GM21576 (cell line): ENCODE measurements around the gene C9orf72.

ENCODE experiments used
- ATAC-seq: cut with Tn5 transposase; IDR thresholded peaks from one replicate; pipeline ENCODE4 v1.9.1; 2021; ENCODE audit warnings: mild to moderate bottlenecking, moderate library complexity; ENCODE audit not compliant: unreplicated experiment

The C9orf72 gene

DNA sequence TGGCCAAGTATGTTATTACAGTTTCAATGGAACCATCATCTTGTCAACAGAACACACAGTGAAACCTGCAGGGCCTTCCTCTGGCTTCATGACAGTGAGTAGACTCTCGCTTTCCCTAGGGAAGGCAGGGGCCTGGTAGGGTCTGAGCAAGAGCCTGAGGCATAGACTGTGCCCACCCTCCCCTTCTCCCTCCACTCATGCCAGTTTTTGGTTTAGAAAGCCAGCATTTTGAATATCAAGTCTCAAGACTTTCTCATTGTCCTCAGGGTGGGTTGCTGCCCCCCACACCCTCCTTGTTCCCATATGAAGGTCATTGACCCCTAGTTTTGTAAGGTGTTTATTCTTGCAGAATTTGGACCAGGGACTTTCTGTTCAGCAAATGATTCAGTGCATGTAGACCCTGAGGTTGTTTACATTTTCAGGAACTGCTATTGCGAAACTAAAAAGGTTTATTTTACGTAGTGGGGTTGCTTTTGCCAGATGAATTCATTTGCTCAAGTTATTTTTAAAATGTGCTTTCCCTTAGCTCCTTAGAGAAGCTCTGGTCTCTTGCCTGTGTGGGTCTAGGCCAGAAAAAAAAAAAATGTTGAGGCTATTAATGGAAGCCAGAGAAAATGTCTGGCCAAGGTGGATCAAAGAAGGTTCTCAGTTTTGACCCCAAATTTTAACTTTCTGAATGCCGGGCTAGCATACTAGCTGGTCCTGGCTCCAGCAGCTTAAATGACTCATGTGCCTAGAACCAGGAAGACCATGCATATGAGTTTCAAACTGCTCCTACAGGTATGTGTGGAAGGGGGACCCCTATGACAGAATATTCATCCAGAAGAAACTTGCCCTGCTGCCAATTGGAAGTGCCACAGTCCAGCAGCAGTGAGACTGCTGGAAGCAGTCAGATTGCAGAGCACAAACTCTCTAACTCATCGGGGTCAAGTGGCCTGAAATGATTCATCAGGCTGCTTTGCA, 33.5 kb downstream of the C9orf72 start:
- no peak for ATAC-seq

DNA sequence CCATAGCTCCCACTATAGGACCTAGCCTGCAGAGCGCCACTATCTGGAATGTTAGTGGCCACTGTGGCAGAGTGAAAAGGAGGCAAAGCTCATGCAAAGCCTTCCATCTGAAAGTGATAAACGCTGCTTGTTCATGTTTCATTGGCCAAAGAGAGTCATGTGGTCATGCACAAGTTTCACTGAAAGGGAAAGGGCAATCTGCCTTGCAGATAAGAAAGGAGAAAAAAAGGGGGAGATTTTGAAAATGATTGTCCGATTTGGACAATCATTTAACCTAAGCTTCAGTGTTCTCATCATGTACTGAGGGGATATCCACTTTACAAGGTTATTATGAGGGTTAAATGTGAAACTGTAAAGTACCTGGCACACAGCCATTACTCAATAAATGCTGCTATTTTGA, 34.6 kb downstream of the C9orf72 start:
- no peak for ATAC-seq

DNA sequence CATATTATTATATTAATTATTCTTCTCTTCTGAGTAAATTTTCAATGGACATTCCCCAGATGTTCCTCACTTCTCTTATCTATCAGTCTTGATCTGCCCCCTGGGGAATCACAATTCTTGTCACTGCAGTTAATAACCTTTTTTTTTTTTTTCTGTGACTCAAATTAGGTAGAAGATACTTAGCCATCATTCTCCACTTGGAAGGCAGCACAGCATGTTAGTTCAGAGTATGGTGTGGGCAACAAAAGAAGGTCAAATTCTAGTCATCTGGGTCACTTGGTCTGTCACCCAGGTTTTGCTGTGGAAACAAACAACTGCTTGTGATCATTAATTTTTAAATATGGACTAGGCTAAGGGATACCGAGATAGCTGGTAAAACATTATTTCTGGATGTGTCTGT, 35.5 kb downstream of the C9orf72 start:
- ATAC-seq: no peak

DNA sequence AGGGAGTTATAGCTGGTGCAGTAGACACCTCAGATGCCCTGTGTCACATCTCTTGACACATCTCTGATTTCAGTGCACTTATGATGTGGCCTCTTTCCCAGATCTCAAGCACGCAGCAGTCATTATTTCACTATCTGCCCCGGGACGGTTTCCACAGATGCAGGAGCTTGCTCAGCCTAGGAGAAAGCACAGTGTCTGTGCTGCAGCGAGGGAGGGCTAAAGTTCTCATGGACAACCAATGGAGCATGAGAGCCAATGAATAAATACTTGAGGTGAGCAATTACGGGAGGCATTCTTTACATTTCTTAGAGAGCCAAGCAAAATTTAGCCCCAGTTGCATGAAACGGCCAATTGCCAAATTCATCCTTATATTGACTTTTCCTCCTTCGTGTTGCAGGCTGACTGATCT, 36.2 kb downstream of the C9orf72 start:
- ATAC-seq: no peak

DNA sequence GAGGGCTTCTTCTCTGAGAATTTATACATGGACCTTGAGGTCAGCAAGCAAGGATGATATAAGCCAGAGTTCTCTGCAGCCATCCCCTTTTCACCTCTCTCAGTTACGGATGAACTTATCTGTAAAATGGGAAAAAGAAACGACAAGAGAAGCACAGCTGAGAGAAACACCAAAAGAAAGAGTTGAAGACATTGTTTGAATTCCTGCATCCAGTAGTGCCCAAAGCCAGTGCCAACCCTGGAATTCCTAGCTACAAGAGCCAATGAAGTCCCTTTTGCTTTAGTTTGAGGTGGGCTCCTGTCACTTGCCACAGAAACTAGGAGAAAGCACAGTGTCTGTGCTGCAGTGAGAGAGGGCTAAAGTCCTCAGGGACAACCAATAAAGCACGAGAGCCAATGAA, 37.1 kb downstream of the C9orf72 start:
- no peak for ATAC-seq

DNA sequence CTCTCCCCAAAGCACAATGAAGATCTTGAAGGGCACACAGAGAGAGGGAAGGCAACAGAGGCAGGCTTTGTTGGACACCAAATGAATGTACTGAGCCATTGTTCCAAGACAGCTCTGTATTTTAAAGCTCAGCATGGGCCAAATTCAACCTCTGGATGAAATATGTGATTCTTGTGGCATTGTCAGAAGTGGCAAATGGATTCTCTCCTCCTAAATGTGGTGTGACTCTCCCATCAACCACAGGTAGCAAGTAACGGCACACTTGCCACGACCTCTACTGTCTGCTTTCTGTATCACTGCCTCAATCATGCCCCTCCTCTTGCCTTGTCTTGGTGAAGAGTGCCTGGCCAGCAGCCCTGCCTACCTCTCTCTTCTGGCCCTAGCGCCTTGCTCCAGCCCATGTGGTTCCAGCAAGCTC, 37.6 kb downstream of the C9orf72 start:
- no peak for ATAC-seq

DNA sequence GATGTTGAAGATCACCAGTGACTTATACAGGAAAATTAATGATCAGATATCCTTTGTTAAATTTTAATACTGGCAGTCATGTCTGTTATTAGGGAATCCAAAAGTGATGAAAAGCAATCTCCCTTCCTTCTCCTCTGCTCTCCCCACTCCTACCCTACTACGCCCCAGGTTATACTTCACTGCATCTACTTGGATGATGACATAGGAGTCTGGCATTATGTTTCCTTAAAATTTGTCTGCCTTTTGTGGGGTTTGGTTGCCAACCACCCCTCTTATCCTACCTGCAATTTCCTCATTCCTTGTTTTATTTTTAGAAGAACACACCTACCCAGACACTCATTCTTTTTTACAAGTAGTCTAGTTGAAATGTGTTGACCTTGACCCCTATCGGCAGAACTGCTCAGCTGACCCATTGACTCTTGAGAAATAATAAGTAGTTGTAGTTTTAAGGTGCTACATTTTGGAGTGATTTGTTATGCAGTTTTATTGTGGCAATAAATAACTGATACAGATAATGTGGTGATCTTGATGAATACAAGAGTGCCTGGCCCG, 38.5 kb downstream of the C9orf72 start:
- no peak for ATAC-seq

DNA sequence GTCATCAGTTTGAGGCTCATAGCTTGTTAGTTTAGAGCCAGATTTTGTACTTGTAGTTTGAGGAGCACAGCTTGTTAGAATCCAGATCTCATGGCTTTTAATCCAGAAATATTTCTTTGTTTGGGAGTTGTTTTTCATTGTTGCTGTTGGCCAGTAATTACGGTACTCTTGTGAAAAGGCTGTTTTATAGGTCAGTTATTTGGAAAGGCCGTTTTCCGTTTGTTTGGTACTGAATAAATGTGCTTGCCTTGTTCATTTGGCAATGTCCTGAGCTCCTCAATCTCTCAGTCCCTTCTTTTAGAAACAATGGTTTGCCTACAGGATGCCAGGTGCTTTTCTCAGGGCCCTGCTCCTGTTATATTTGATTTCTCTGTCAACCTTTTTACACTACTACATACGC, 39.1 kb downstream of the C9orf72 start:
- ATAC-seq: no peak

DNA sequence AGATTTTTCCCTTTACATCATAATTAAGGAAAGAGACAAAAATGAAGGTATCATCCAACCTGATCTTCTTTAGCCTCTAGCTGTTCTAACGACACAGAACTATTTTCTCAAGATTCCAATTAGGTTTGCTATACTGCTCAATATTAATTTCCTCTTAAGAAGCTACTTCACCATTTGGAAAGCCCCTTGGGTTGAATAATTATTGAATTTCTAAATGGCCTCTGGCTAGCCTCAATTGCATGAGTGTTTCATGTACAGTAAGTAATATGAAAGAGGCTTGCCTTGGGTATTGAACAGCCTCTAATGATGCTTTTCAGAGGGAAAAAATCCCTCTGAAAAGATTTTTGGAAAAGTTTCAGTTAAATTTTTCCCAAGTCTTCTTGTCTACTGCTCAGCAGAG, 40.0 kb downstream of the C9orf72 start:
- no peak for ATAC-seq

DNA sequence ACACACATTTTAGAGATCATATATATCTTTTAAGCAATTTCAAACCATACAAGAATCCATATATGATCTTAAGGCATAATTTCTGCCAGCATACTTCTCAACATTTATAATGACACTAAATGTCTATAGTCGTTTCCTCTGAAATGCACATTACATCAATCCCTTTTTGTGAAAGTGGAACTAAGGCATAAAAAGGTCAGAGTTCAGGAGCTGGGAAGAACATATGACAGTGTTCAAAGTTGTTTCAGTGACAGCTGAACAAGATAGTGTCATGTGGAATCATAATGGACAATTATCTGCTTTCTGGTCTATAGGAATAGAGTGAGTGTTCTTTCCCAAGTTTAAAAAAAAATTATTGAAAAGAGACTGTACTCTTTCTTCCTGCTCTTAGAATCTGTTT, 41.2 kb downstream of the C9orf72 start:
- no peak for ATAC-seq

DNA sequence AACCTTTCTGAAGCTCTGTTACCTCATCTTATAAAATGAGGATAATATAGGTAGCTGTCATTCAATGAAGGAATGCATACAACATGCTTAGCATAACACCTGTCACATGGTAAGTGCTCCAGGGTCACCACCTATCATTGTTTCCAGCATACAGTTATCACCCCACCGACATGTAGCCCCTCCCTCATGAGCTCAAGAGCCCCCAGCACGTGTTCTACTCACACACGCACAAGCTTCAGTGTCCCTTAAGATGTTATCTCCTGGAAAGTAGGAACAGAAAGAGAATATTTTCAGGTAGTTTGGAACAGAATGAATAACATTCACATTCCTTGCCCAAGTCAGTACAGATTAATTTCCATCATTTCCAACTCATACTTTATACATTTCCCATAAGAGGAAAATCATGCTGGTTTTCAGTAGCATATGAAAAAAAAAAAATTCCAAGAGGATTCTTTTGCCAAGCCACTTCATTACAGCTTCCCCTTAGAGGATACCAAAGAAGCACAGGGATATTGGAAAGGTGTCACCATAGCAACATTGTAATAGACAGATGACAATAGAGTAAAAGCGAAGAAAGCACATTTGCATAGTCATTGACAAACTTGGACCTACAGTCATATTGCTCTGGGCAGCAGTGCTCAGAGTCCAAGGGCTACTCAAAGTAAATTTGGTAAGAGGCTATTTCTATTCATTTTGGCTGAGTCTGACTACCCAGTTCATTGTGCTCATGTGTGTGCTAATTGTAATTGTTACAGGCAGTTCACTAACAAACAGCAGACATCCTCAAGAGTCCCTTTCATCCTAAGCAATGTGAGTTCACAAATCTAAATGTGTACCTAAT, 42.1 kb downstream of the C9orf72 start:
- no peak for ATAC-seq

DNA sequence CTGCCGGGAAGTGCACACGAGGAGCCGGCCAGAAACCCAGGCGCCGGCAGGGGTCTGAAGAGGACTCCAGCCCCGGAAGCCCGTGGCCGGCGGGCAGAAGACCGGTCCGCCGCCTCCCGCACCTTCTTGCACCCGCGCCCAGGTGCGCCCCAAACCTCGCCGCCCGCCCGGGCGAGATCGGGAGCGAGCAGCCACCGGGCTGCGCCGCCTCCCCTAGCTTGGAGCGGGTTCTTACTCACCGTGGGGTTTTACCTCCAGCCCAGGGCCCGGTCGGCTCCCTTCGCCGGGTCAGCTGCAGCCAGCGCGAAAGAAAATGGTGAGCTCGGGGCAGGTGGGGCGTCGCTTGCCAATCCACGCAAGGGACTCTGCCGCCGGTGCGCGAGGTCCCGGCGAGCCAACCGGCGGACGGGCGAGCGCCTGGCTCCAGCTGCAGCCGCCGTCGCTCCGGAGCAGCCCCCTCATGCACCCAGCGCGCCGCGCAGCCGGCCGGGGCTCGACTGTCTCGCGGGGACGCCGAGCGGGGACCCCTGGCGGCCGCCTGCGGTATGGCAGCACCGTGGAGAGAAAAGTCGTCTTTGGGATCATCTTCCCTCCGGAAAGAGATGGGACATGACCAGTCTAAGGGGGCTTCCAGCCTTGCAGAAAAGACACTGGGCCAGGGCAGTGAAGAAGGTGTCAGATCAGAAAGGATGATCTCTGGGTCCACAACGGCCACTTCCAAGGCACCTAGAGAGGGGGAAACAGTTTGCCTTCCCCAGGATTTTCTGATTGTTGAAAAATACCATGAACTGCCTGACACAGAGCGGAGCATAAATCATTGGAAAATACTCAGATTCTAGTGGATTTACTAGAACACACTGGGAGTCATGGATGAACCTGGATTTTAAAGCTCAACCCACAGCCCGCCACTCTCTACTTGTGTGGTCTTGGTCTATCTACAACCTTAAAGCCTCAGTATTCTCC, 43.7 kb downstream of the C9orf72 start, which contains the start of gene MOB3B:
TSS of gene MOB3B (minus strand) at position 499 of the 963 bp plus-strand sequence. CDS start 74,264 bp downstream, outside the sequence.
- ATAC-seq: peak; percentile 77

DNA sequence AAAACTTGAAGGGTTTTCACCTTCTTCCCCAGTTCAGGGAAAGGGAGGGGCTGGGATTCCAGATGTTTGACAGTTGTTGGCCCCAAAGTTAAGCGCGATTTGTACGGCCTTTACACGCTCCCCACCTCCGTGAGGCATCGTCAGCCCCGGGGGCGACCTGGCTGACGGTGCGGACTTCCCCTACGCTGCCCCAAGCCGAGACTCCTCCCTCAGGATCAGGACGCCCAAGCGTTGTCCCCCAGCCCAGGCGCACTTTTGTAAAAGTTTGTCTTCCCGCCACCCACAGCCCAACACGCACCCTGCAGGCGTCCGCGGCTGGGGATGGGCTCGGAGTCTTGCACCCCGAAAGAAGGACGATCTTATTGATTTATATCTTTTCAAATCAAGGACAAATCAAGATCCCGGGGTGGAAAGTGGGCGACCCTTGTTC, 44.4 kb downstream of the C9orf72 start:
- ATAC-seq: peak; percentile 39

DNA sequence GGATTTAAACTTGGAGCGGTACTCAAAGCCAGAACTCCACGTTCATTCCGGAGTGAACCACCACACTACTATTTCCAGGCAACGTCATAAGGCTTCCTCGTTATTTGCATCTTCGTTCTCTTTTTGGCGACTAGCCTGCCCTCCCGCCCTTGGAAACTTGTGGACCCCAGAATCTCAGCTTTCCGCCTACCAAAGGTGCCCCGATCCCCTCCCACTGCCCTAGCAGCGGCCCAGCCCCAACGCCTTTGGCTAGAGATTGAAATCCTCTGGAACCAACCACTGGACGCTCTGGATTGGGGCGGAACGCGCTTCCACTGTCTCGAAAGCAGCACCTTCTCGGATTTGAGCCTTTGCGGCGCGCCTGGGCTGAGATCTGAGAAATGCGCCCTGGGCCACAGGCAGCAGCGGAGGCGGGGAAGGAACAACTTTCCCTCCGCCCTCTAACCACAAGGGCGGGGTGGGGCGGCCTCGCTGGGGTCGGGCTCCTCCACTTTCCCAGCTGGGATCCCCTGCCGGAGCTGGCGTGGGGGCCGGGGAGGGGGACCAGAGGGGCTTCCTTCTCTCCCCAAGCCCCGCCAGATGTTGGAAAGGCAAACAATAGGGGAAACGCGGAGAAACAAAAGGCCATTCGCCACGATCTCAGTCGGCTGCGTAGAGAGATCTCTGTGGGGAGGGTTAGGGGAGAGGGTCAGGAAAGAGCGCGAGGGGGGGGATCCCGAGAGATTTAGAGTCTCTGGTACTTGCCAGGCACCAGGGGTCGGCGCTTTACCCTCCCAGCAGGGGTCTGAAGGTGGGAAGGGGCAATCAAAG, 45.0 kb downstream of the C9orf72 start:
- ATAC-seq: peak; percentile 54

DNA sequence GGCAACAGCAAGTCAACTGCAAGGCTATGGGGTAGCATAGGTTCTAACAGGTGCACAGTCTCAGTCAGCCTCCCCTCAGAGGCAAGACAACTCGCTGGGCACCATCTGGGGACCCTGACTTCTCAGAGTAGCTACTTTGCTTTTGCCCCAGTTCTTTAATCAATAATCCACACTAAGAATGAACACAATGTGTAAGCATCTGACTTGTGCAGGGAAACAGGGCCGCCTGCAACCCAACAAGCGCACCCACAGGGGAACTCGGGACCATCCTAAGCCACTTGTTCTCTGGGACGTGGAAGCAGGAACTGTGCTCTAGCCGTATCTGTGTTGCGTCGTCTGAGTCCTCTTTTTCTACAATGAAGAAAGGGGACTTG, 45.6 kb downstream of the C9orf72 start:
- no peak for ATAC-seq

DNA sequence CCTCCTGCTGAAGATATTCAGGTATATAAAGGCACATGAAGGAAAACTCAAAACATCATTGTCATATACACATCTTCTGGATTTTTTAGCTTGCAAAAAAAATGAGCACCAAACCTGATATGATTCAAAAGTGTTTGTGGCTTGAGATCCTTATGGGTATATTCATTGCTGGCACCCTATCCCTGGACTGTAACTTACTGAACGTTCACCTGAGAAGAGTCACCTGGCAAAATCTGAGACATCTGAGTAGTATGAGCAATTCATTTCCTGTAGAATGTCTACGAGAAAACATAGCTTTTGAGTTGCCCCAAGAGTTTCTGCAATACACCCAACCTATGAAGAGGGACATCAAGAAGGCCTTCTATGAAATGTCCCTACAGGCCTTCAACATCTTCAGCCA, 49.0 kb downstream of the C9orf72 start, which contains the start of gene IFNK:
TSS of gene IFNK (plus strand) at position 55 of the 400 bp plus-strand sequence. CDS start at position 102, 47 bp downstream.
- ATAC-seq: no peak

DNA sequence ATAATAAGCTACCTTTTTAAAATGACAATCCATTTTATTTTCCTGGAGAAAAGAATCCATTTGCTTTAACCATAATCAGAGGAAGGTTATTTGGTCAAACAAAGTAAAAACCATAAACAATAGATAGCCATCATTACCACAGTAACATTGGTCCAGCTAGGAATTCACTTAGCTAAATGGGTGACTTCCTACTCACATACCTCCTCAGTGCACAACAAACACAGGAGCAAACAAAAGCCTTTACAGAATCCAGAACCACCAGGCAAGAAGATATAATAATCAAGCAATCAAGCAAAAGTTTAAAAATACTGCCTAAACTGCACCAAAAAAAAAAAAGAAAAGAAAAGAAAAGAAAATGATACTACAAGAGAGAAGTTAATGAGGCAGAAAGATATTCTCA, 50.1 kb downstream of the C9orf72 start:
- no peak for ATAC-seq

DNA sequence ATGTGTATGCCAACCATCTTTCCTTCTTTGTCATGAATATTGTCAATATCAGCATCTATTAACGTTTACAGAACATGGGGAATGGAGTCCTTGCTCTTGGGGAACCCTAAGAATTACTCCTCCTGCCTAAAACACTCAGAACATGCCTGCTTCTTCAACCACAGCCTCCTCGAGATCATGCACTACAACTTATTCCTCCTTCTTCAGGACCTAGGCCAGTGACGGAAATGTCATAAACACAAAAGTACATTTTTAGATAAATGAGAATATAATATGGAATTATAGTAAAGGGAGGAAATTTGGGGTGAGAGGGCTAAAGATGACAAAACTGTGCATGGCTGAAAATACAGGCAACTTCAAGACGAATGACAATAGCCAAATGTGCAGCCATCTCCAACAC, 52.3 kb downstream of the C9orf72 start:
- ATAC-seq: no peak
